BE2C (cell line): ENCODE data around the gene PDGFC. TPM values are rescaled to one million over a fixed set of nuclear protein-coding genes. Genes with fewer than 3 reads are reported as not detected.
A peak's percentile ranks its signal among the peaks of the same experiment; 100 is the strongest.

Experiments
- DNase-seq: peaks from one replicate; pipeline ENCODE4 v3.0.0-alpha.2; 2020
- H3K27me3 ChIP-seq: fragments of 250-450 bp; sonication (Bioruptor Pico); 2 replicates; pipeline ENCODE4 v1.5.1; 2020; ENCODE audit warnings: mild to moderate bottlenecking
- H3K36me3 ChIP-seq: fragments of 250-450 bp; sonication (Bioruptor Pico); 2 replicates; pipeline ENCODE4 v1.5.1; 2020; ENCODE audit warnings: mild to moderate bottlenecking
- H3K4me1 ChIP-seq: fragments of 250-450 bp; sonication (Bioruptor Pico); 2 replicates; pipeline ENCODE4 v1.5.1; 2020
- H3K4me3 ChIP-seq: 2 replicates; pipeline ENCODE4 v1.5.1; 2011; ENCODE audit warnings: low read depth, low read length
- H3K9me3 ChIP-seq: fragments of 250-450 bp; sonication (Bioruptor Pico); 2 replicates; pipeline ENCODE4 v1.5.1; 2020
- CTCF ChIP-seq: IDR thresholded peaks from 2 replicates; pipeline ENCODE4 v1.5.1; 2012; ENCODE audit warnings: mild to moderate bottlenecking, low read depth, low read length
- polyA plus RNA-seq: library from polyadenylated mRNA; unstranded; fragments of >200 nt; gene quantifications from one replicate; pipeline ENCODE4 v1.2.1, GENCODE V29; 2012; ENCODE audit warnings: low read depth, missing spikeins; ENCODE audit not compliant: insufficient read length, insufficient read depth

Gene PDGFC
- not detected for polyA plus RNA-seq

- Histone ChIP-seq H3K4me3 (peak within 1 kb of the TSS; percentile 52), H3K36me3 (no peaks in the 10 kb centered on the region), H3K4me1 (no peaks in the 10 kb centered on the region; the same call in 1 of the 2 replicates), H3K9me3 (no peaks in the 10 kb centered on the region), H3K27me3 (peaks cover 43% of the 10 kb centered on the region)
- peak; percentile 35 for DNase-seq
- 0 out of 2 replicates have a peak, but pooled peaks have one; percentile 11 for TF ChIP-seq CTCF
Measured at GRCh38 chr4:156971676-156972378, at the start of gene PDGFC. PDGFC (minus strand) TSS chr4:156971799; CDS start chr4:156970903, 896 bp downstream.

- no peak overlapping the region for H3K4me3 ChIP-seq
- no peak for TF ChIP-seq CTCF
- no peaks in the 10 kb centered on the region for H3K4me1 ChIP-seq
- no peaks in the 10 kb centered on the region for H3K9me3 ChIP-seq
- DNase-seq, result no peak
- H3K27me3 ChIP-seq, result no peaks in the 10 kb centered on the region
- H3K36me3 ChIP-seq, result no peaks in the 10 kb centered on the region
Measured at GRCh38 chr4:157020882-157021281, 49.3 kb upstream of the PDGFC start.

GRCh38 chr4:157018920-157019490, 47.4 kb upstream of the PDGFC start:
- Histone ChIP-seq H3K4me1 (no peaks in the 10 kb centered on the region), H3K27me3 (no peaks in the 10 kb centered on the region), H3K36me3 (no peaks in the 10 kb centered on the region), H3K4me3 (no peak overlapping the region), H3K9me3 (no peaks in the 10 kb centered on the region)
- TF ChIP-seq CTCF, result no peak
- DNase-seq, result no peak

- Histone ChIP-seq H3K4me1 (no peaks in the 10 kb centered on the region), H3K4me3 (no peak overlapping the region), H3K36me3 (no peaks in the 10 kb centered on the region), H3K27me3 (no peaks in the 10 kb centered on the region), H3K9me3 (no peaks in the 10 kb centered on the region)
- no peak for DNase-seq
- TF ChIP-seq CTCF, result no peak
Measured at GRCh38 chr4:157014621-157015591, 43.3 kb upstream of the PDGFC start.

- no peak for TF ChIP-seq CTCF
Measured at GRCh38 chr4:157013656-157014055, 42.1 kb upstream of the PDGFC start.

More at GRCh38 chr4:157013656-157014055, 42.1 kb upstream of the PDGFC start:
- H3K9me3 ChIP-seq, result no peaks in the 10 kb centered on the region
- H3K4me3 ChIP-seq, result no peak overlapping the region
- DNase-seq, result no peak
- no peaks in the 10 kb centered on the region for H3K36me3 ChIP-seq
- no peaks in the 10 kb centered on the region for H3K27me3 ChIP-seq
- H3K4me1 ChIP-seq, result no peaks in the 10 kb centered on the region
